SHP77 treated with DMSO at 0.1 percent for 48 hours (cell line): ENCODE measurements around the gene ITGB8.
"Not testable (repeated sequence)": the region's sequence is repeated elsewhere in the genome, so short reads cannot be mapped to it uniquely, and the experiment has no call there.

Source experiments
- DNase-seq: peaks from one replicate; lab custom pipeline; 2025; lab: John Stamatoyannopoulos, UW

The ITGB8 gene

GRCh38 chr7:20330239-20330927 lies at the start of gene ITGB8:
Gene ITGB8, plus strand, starts transcription at chr7:20330900. Its CDS starts 907 bp downstream, at chr7:20331807.
- peak; percentile 51 for DNase-seq

- DNase-seq: no peak
Measured at GRCh38 chr7:20282959-20283358, 47.7 kb upstream of the ITGB8 start.

GRCh38 chr7:20283385-20283784 lies 47.3 kb upstream of the ITGB8 start:
- DNase-seq: no peak

GRCh38 chr7:20284003-20284770 lies 46.5 kb upstream of the ITGB8 start:
- no peak for DNase-seq

DNA sequence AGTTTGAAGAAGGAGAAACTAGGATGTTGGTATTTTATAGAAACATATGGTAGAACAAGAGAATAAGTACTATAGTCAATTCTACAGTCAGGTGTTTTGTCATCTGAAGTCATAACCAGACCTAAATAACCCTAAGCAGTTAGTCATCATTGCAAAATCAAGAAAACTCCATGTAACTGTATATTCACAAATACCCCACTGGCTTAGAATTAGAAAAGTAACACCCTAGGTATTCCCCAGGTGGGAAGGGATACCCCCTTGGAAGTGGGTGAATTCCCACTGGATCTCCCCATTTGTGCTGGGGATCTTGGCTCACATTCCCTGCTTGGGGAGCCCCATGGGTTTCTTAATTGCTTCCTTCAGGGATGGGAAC lies 45.9 kb upstream of the ITGB8 start:
- DNase-seq: no peak

DNA sequence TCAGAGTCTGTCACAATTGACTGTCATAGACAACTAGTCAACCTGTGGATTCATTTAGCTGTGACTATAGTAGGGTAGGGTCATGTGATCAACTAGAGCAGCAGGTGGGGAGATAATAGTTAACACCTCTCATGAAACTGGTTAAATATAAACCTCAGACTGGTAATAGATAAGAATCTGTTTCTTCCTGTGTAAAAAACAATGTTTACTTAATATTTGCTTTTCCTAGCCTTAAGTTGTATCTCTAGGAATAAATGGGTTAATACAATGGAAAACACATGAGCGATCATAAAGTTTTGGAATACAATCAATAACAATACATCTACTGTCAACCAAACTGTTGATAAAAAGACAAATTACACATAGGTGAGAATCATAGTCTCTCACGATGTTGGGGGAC lies 43.4 kb upstream of the ITGB8 start:
- DNase-seq: no peak

- DNase-seq: no peak
Measured at GRCh38 chr7:20288036-20288435, 42.7 kb upstream of the ITGB8 start.

GRCh38 chr7:20290505-20291111 lies 40.1 kb upstream of the ITGB8 start:
- no peak for DNase-seq

GRCh38 chr7:20293336-20293735 lies 37.4 kb upstream of the ITGB8 start:
- no peak for DNase-seq

DNA sequence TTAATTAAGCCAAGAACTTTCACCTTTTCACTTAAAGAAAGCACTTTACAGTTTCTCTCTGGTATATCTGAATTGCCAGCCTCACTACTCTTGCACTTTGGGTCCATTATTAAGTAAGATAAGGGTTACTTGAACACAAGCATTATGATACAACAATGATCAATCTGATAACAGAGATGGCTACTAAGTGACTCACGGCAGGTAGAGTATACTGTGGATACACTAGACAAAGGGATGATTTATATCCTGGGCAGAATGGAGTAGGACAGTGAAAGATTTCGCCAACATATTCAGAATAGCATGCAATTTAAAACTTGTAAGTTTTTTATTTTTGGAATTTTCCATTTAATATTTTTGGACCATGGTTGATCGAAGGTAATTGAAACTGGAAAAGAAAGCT lies 34.3 kb upstream of the ITGB8 start:
- DNase-seq: no peak

- DNase-seq: no peak
Measured at GRCh38 chr7:20296901-20297300, 33.8 kb upstream of the ITGB8 start.

DNA sequence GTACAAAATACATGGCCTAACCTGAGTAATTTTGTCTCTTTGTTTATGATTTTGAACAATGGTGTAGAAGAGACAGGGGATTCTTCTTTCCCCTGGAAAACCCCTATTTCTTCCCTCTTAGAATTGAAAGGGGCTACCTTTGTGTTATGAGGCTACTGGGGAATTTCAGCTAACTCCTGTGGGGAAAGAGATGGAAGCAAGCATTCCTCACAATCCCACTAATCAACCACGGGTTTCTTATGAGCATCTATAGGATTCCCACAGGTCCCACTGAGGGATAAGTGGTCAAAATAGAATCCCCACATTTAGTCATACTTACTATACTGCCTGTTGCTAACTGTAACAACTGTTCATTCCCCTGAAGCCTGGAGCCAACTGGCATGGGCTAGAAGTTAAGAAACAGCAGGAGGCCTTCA lies 32.2 kb upstream of the ITGB8 start:
- DNase-seq: no peak

- DNase-seq: no peak
Measured at GRCh38 chr7:20299145-20299544, 31.6 kb upstream of the ITGB8 start.

DNA sequence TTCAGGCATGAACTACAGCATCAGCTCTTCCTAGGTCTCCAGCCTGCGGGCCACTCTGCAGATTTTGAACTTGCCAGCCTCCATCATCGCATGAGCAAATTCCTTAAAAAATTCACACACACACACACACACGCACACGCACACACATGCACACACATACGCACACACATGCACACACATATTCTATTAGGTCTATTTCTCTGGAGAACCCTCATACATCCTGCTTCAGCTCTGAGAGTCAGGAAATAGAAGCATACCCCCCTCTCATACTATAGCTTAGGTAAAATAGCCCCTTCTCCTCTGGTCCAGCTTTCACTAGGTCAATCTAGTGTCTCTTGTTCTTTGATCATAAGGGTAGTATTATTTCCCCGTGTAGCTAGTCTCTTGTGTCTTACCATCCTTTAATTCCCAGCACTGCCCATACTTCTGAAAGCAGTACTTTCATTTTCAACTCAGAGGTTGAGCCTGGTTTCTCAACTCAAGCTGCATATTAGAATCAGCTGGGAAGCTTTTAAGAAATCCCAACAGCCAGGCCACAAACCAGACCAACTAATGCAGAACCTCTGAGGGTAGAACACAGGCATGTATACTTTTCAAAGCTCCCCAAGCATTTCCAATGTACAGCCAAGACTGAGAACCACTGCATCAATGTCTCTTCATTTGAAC lies 30.9 kb upstream of the ITGB8 start:
- no peak for DNase-seq

DNA sequence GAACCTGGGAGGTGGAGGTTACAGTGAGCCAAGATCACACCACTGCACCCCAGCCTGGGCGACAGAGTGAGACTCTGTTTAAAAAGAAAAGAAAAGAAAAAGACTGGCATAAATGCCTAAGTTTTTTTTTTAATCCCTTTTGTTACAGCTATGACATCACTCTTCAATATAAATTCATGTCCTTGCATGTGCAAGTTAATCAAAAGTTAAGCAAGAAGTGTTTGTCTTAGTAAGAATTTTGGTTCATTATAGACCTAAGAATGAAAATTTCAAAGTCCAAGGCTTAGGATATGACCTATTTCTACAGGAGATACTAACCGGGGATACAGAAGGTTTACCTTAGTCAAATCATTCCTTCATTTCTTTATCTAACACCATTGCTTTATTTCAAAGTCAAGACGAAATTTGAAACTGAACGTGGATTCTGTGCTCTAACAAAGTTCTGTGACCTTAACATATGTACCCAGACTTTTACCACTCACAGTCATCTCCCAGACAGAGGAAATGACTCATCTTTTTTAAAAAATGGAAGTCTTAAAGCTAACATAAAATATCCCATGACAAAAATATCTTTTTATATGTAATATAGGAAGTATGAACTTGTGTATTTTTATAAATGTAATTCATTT lies 29.3 kb upstream of the ITGB8 start:
- no peak for DNase-seq

DNA sequence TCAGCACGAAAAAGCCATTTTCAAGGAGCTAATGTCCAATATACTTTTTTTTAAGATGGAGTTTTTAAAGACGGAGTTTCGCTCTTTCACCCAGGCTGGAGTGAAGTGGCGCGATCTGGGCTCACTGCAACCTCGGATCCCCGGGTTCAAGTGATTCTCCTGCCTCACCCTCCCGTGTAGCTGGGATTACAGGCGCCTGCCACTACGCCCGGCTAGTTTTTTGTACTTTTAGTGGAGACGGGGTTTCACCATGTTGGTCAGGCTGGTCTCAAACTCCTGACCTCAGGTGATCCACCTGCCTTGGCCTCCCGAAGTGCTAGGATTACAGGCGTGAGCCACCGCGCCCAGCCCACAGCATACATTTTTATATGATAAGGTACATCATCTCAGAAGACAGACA lies 28.4 kb upstream of the ITGB8 start:
- not testable (repeated sequence) for DNase-seq

DNA sequence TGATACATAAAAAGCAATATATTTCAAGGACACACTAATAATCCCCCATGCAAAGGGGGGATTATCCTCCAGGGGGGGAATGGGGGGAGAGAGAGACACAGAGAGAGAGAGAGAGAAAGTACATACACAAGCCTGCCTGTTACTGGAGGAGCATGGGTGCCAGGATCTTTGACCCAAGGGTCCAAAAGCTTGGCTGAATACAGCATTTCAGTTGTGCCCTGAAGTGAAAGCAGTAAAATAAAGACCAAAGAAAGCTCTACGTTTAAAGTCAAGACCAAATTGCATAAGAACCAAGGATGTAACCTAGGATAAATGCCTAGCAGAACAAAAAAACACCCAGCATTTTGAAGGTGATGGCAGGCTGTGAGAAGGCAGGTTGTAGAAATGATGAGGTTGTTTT lies 27.8 kb upstream of the ITGB8 start:
- no peak for DNase-seq

DNA sequence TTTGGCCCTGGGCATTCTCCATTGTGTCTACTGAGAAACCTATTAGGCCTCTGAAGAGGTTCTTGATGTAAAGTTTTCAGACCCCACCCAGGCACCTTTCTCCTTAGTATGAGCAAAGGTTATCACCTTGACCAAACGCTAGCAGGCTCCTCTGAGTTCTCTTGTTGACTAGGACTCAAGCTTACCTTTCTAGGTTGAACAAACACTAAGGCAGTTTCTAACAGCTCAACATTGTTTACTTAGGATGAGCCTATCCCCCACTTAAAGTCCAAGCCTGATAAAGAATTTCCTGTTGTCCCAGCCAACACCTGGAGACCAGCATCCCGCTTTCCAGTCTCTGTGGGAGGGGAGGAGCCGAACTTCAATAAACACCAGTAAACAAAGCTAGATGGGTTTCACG lies 26.3 kb upstream of the ITGB8 start:
- DNase-seq: peak; percentile 80

- DNase-seq: no peak
Measured at GRCh38 chr7:20305726-20306125, 25.0 kb upstream of the ITGB8 start.

- no peak for DNase-seq
Measured at GRCh38 chr7:20306180-20306946, 24.3 kb upstream of the ITGB8 start.

GRCh38 chr7:20307119-20307518 lies 23.6 kb upstream of the ITGB8 start:
- no peak for DNase-seq
